SU-DHL-6 (cell line): ENCODE results near the gene SKIL.
"Not testable (repeated sequence)": the region's sequence is repeated elsewhere in the genome, so short reads cannot be mapped to it uniquely, and the experiment has no call there.

Experiments
- H2AFZ ChIP-seq: fragments of 200-600 bp; sonication (generic); 2 replicates; pipeline ENCODE4 v1.6.1; 2014; ENCODE audit warnings: low read depth, mild to moderate bottlenecking, moderate library complexity, mixed read lengths, antibody characterized with exemption, low read length; ENCODE audit not compliant: severe bottlenecking
- H3F3A ChIP-seq: fragments of 200-600 bp; shearing (Covaris generic); 2 replicates; pipeline ENCODE4 v1.6.0; 2016; ENCODE audit warnings: antibody characterized with exemption, mild to moderate bottlenecking; ENCODE audit not compliant: insufficient read depth
- H3K27ac ChIP-seq: fragments of 200-600 bp; sonication (generic); 2 replicates; pipeline ENCODE4 v1.5.1; 2016; ENCODE audit warnings: low read depth, mild to moderate bottlenecking, low read length, moderate library complexity, mixed read lengths
- H3K27me3 ChIP-seq: fragments of 200-600 bp; sonication (generic), shearing (Covaris generic); 2 replicates; pipeline ENCODE4 v1.6.0; 2014; ENCODE audit warnings: mild to moderate bottlenecking, low read length
- H3K36me3 ChIP-seq: fragments of 200-600 bp; sonication (generic); 2 replicates; pipeline ENCODE4 v1.6.1; 2014; ENCODE audit warnings: mild to moderate bottlenecking, low read length, mixed read lengths
- H3K4me2 ChIP-seq: fragments of 300-600, 200-600 bp; shearing (Covaris generic), sonication (generic); 2 replicates; pipeline ENCODE4 v1.6.0; 2014; ENCODE audit warnings: low read length, low read depth, mild to moderate bottlenecking; ENCODE audit not compliant: poor library complexity, severe bottlenecking
- H3K4me3 ChIP-seq: fragments of 200-600 bp; sonication (generic); 2 replicates; pipeline ENCODE4 v1.5.1; 2014; ENCODE audit warnings: antibody characterized with exemption, low read length, mild to moderate bottlenecking, mixed read lengths; ENCODE audit not compliant: insufficient read depth, poor library complexity, severe bottlenecking
- H3K79me2 ChIP-seq: fragments of 200-600 bp; sonication (generic); 2 replicates; pipeline ENCODE4 v1.6.1; 2014; ENCODE audit warnings: mild to moderate bottlenecking, low read length, moderate library complexity; ENCODE audit not compliant: insufficient read depth
- H3K9ac ChIP-seq: fragments of 200-600 bp; sonication (generic); 2 replicates; pipeline ENCODE4 v1.7.0; 2014; ENCODE audit warnings: mild to moderate bottlenecking, low read length
- H3K9me2 ChIP-seq: fragments of 200-600 bp; sonication (generic); replicated peaks from 2 replicates; pipeline ENCODE4 v1.6.1; 2014; ENCODE audit warnings: low read length; ENCODE audit not compliant: insufficient read depth
- H3K9me3 ChIP-seq: fragments of 200-600 bp; sonication (generic); 2 replicates; pipeline ENCODE4 v1.6.1; 2014; ENCODE audit warnings: low read length, mixed read lengths; ENCODE audit not compliant: insufficient read depth
- H4K20me1 ChIP-seq: fragments of 200-600 bp; sonication (generic); 2 replicates; pipeline ENCODE4 v1.6.1; 2014; ENCODE audit warnings: low read depth, mild to moderate bottlenecking, antibody characterized with exemption, low read length, moderate library complexity, mixed read lengths
- CTCF ChIP-seq: fragments of 200-600 bp; sonication (generic); IDR thresholded peaks from one replicate; pipeline ENCODE4 v1.5.1; 2017; ENCODE audit warnings: antibody characterized with exemption, mild to moderate bottlenecking, low read length, moderate library complexity; ENCODE audit not compliant: insufficient read depth, poor library complexity, severe bottlenecking
- EZH2phosphoT487 ChIP-seq: fragments of 200-600 bp; sonication (generic), shearing (Covaris generic); conservative IDR thresholded peaks from 2 replicates; pipeline ENCODE4 v1.6.1; 2018; ENCODE audit warnings: mild to moderate bottlenecking, antibody characterized with exemption, low read length, moderate library complexity, mixed read lengths

The SKIL gene

GRCh38 chr3:170323331-170323730, 34.2 kb upstream of the SKIL start:
- Histone ChIP-seq H3K36me3 (no peaks in the 10 kb centered on the region), H3K27me3 (no peaks in the 10 kb centered on the region), H3K27ac (no peak overlapping the region), H3F3A (no peaks in the 10 kb centered on the region), H3K9me3 (no peaks in the 10 kb centered on the region), H3K9me2 (no peaks in the 10 kb centered on the region), H3K9ac (no peak overlapping the region), H2AFZ (no peak overlapping the region), H4K20me1 (no peaks in the 10 kb centered on the region), H3K4me3 (no peak overlapping the region), H3K4me2 (no peak overlapping the region), H3K79me2 (no peaks in the 10 kb centered on the region)
- no peak for TF ChIP-seq EZH2phosphoT487
- TF ChIP-seq CTCF = no peak

GRCh38 chr3:170324962-170325361, 32.6 kb upstream of the SKIL start:
- TF ChIP-seq CTCF (no peak), EZH2phosphoT487 (no peak)
- no peak overlapping the region for H3K4me2 ChIP-seq
- H3K9ac ChIP-seq = no peak overlapping the region
- H2AFZ ChIP-seq = no peak overlapping the region
- H3F3A ChIP-seq = no peaks in the 10 kb centered on the region
- H4K20me1 ChIP-seq = no peaks in the 10 kb centered on the region
- no peaks in the 10 kb centered on the region for H3K9me3 ChIP-seq
- no peak overlapping the region for H3K27ac ChIP-seq
- no peaks in the 10 kb centered on the region for H3K27me3 ChIP-seq
- no peak overlapping the region for H3K4me3 ChIP-seq
- no peaks in the 10 kb centered on the region for H3K79me2 ChIP-seq
- H3K36me3 ChIP-seq = no peaks in the 10 kb centered on the region
- H3K9me2 ChIP-seq = no peaks in the 10 kb centered on the region

GRCh38 chr3:170327040-170327808, 30.3 kb upstream of the SKIL start:
- Histone ChIP-seq H3K4me3 (no peak overlapping the region), H3K9me2 (no peaks in the 10 kb centered on the region), H3F3A (no peaks in the 10 kb centered on the region), H3K27ac (no peak overlapping the region), H3K9ac (no peak overlapping the region), H2AFZ (no peak overlapping the region), H4K20me1 (no peaks in the 10 kb centered on the region), H3K79me2 (no peaks in the 10 kb centered on the region), H3K27me3 (no peaks in the 10 kb centered on the region), H3K36me3 (no peaks in the 10 kb centered on the region), H3K4me2 (no peak overlapping the region), H3K9me3 (no peaks in the 10 kb centered on the region)
- no peak for TF ChIP-seq EZH2phosphoT487
- TF ChIP-seq CTCF = no peak

- not testable (repeated sequence) for H3F3A ChIP-seq, H3K4me3 ChIP-seq, H3K36me3 ChIP-seq, H3K9me3 ChIP-seq, H4K20me1 ChIP-seq, H3K27me3 ChIP-seq, H3K27ac ChIP-seq, H3K79me2 ChIP-seq, H3K9me2 ChIP-seq, H2AFZ ChIP-seq, H3K4me2 ChIP-seq, H3K9ac ChIP-seq
Observed at GRCh38 chr3:170327868-170328548, 29.5 kb upstream of the SKIL start.
